Lower leg skin (tissue), 4 donors: Measurements from ENCODE around the gene CREB5. TPM values are rescaled to one million over a fixed set of nuclear protein-coding genes. Genes with fewer than 3 reads are reported as not detected.

Experiments
- DNase-seq, 2 donors: peaks; one replicate each; pipeline ENCODE4 v3.0.0-alpha.2; 2019; ENCODE audit warnings: low spot score in 2 of 2
- H3K4me3 ChIP-seq: fragments of 200-600 bp; sonication (generic); 2 replicates; pipeline ENCODE4 v1.5.1; 2017; ENCODE audit warnings: mild to moderate bottlenecking, low read depth; ENCODE audit not compliant: poor library complexity, severe bottlenecking
- POLR2A ChIP-seq, 2 donors: fragments of 450-650 bp; IDR thresholded peaks; one replicate each; pipeline ENCODE4 v1.6.1; 2016 to 2017; ENCODE audit warnings: antibody characterized with exemption in 2 of 2, mild to moderate bottlenecking in 1 of 2, moderate library complexity in 1 of 2
- WGBS, 2 donors: methylation state at CpG; one replicate each; pipeline ENCODE4 v1.1.5; 2018; 5-methylcytosine and 5-hydroxymethylcytosine counted together
- intact Hi-C: fragments of 100-400 bp; cut with DNase I; formaldehyde crosslinking; loops from one replicate; pipeline ENCODE4 v1.15.0; 2023; ENCODE audit warnings: low total_unique reads
- total RNA-seq, 4 donors: library from RNA; depleted of rRNA; stranded (reverse); fragments of >200 nt; gene quantifications; one replicate each; pipeline ENCODE4 v1.1.0, GENCODE V29; 2016
- TF ChIP-seq, protein P1 (sequence below), 3 donors: fragments of 450-650 bp; IDR thresholded peaks; one replicate each; pipeline ENCODE4 v1.5.1; 2016; ENCODE audit warnings: antibody characterized with exemption in 3 of 3, mild to moderate bottlenecking in 3 of 3, moderate library complexity in 2 of 3

The CREB5 gene
- total RNA-seq, 4 donors from 2014 or later = 2.5 to 15.0 (median 5.4) TPM

GRCh38 chr7:28682801-28683200, 270.5 kb downstream of the CREB5 start:
- intact Hi-C loops = no loop called here
- TF ChIP-seq POLR2A (IDR thresholded peaks at IDR 0.05) = no peak
- no peak overlapping the region for H3K4me3 ChIP-seq
- 88 to 90% methylated on average over 8 of the region's 8 CpGs for WGBS, 2 donors
- DNase-seq = no peak

DNA sequence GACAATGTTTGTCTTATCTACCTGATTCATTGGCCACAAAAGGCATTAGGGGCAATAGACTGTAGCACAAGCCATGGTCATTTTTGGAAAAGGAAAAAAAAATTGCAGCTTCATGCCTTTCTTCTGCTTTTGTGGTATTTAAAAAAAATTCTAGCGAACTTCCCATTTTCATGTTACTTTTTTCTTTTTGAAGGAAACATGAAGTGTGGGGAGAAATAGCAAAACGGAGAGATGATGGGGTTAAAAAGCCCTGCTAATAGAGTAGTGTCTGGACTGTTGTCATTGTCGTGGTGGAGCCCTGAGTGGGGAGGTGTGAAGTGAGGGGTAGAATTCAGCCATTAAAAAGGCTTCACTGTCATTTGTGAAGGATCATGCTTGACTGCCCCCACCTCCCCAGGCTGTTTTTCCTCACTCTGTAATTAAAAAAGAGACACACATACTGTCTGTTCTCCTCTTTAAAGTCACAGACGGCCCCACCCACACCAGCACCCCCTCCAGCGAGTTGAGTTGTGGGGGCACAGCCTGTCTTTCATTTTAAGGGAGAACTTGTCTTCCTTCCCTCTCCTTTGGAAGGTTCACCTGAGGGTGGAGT, 272.4 kb downstream of the CREB5 start:
- no peak for DNase-seq
- no peak for TF ChIP-seq POLR2A (IDR thresholded peaks at IDR 0.05)
- TF ChIP-seq, protein P1, sequence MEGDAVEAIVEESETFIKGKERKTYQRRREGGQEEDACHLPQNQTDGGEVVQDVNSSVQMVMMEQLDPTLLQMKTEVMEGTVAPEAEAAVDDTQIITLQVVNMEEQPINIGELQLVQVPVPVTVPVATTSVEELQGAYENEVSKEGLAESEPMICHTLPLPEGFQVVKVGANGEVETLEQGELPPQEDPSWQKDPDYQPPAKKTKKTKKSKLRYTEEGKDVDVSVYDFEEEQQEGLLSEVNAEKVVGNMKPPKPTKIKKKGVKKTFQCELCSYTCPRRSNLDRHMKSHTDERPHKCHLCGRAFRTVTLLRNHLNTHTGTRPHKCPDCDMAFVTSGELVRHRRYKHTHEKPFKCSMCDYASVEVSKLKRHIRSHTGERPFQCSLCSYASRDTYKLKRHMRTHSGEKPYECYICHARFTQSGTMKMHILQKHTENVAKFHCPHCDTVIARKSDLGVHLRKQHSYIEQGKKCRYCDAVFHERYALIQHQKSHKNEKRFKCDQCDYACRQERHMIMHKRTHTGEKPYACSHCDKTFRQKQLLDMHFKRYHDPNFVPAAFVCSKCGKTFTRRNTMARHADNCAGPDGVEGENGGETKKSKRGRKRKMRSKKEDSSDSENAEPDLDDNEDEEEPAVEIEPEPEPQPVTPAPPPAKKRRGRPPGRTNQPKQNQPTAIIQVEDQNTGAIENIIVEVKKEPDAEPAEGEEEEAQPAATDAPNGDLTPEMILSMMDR (IDR thresholded peaks at IDR 0.05) = no peak
- H3K4me3 ChIP-seq = no peak overlapping the region
- 22 to 36% methylated on average over 5 of the region's 5 CpGs for WGBS, 2 donors
- intact Hi-C loops = no loop called here

DNA sequence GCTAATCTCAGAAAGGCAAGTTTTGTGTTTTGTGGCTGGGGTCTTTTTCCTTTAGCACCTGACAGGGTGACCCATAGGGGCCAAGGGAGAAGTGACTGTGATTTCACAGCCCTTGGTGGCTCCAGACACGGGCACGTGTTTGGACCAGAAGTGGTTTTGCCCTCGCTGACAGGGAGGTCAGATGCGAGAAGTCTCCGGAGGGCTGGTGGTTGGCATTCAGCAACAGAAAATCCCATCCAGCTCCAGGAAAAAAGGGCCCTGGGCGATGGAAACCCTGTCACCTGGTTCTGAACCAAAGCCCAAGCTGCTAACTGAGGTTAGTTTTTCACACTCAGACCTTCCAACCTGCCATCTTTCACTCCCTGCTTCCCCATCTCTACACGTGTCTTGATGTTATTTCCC, 272.9 kb downstream of the CREB5 start:
- DNase-seq = peak; percentile 29 to 87
- 5 to 18% methylated on average over 7 of the region's 7 CpGs for WGBS, 2 donors
- H3K4me3 ChIP-seq = no peak overlapping the region
- intact Hi-C loops = no loop called here
- no peak for TF ChIP-seq POLR2A (IDR thresholded peaks at IDR 0.05)
- TF ChIP-seq, protein P1 (IDR thresholded peaks at IDR 0.05) = no peak

DNA sequence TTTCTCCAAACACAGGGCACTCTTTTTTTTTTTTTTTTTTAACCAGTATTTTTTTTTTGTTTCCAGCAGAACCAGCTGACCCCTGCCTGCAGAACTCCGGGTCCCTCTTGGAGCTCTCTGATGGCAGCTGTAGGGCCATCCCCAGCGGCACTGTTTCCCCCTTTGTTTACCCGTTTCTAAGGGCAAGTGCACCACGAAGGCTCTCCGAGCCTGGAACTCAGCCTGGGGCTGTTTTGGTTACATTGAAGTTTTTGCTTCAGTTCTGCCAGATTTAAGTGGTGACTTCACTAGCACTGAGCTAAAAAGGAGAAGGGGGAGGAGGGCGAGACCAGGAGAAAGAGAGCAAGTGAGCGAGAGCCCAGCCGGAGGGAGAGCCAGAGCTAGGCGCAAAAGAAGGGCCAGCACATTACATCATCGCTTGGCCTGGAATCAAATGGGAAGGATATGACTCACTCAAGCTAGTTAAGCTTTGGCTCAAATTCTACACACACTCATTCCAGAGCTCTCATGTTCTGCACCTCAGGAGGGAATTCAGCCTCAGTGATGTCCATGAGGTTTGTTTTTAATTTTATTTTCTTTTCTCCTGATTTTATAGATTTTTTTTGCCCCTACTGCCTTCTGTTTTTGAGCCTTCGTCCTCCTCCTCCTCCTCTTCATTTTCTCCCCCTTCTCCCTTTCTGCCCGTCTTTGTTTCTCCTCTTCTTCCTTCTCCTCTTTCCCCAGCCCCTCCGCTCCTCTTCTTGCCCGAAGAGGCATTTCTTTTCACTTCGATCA, 273.5 kb downstream of the CREB5 start:
- peak; percentile 96 to 97 for DNase-seq
- TF ChIP-seq, protein P1 (IDR thresholded peaks at IDR 0.05) = no peak
- no peak for TF ChIP-seq POLR2A (IDR thresholded peaks at IDR 0.05)
- intact Hi-C loops = no loop called here
- H3K4me3 ChIP-seq = peak overlapping the region; percentile 20
- WGBS, 2 donors = 1 to 2% methylated on average over 15 of the region's 15 CpGs

GRCh38 chr7:28686418-28686800, 274.1 kb downstream of the CREB5 start:
- WGBS, 2 donors = 1 to 2% methylated on average over 12 of the region's 12 CpGs
- peak overlapping the region; percentile 20 for H3K4me3 ChIP-seq
- DNase-seq = no peak
- intact Hi-C loops = no loop called here
- TF ChIP-seq, protein P1 (IDR thresholded peaks at IDR 0.05) = no peak
- TF ChIP-seq POLR2A (IDR thresholded peaks at IDR 0.05) = no peak

- DNase-seq = no peak
- intact Hi-C loops = no loop called here
- TF ChIP-seq POLR2A (IDR thresholded peaks at IDR 0.05) = no peak
- TF ChIP-seq, protein P1 (IDR thresholded peaks at IDR 0.05) = no peak
- no peak overlapping the region for H3K4me3 ChIP-seq
- 54 to 66% methylated on average over 4 of the region's 4 CpGs for WGBS, 2 donors
Observed at GRCh38 chr7:28687537-28687936, 275.2 kb downstream of the CREB5 start.
